Measurements from ENCODE around the gene BRINP3.

DNA sequence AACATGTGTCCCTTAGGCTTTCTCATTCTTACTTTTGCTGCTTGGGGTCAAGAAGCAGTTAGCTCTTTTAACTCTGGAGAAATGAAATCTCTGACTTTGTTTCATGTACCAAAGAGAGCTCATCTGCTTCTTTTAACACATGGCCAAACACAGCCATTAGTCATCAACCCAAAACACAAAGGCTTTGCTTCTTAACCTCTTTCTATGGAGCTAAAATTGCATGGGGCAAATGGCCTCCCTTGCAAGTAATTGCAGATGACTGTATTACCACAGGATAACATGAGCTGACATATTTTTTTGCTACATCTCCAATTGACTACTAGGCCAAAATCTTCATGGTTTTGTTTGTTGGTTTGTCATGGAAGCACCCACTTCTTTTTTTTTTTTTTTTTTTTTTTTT lies 300.9 kb downstream of the BRINP3 start:
- no peak for TF ChIP-seq POLR2AphosphoS5 (IDR thresholded peaks at IDR 0.05)
- TF ChIP-seq CTCF (IDR thresholded peaks at IDR 0.05), result no peak
- TF ChIP-seq POLR2A (IDR thresholded peaks at IDR 0.05), result no peak

Measured in upper lobe of left lung (tissue), 4 donors.